Hepatocyte (in vitro differentiated cells): ENCODE data around the gene PAPOLG. TPM values are rescaled to one million over a fixed set of nuclear protein-coding genes. Genes with fewer than 3 reads are reported as not detected.

ENCODE experiments used
- DNase-seq: peaks from one replicate; pipeline ENCODE4 v3.0.0-alpha.2; 2016; ENCODE audit warnings: low spot score
- H2AFZ ChIP-seq: fragments of 200-600 bp; sonication (generic); 2 replicates; pipeline ENCODE4 v1.6.0; 2016; ENCODE audit warnings: antibody characterized with exemption, mild to moderate bottlenecking
- H3K27ac ChIP-seq: fragments of 200-600 bp; sonication (generic); 2 replicates; pipeline ENCODE4 v1.5.1; 2016; ENCODE audit warnings: mild to moderate bottlenecking
- H3K27me3 ChIP-seq: fragments of 200-600 bp; sonication (generic); 2 replicates; pipeline ENCODE4 v1.6.1; 2016
- H3K36me3 ChIP-seq: fragments of 200-600 bp; sonication (generic); replicated peaks from 2 replicates; pipeline ENCODE4 v1.5.1; 2016; ENCODE audit warnings: low read depth; ENCODE audit not compliant: insufficient read depth
- H3K4me1 ChIP-seq: fragments of 200-600 bp; sonication (generic); 2 replicates; pipeline ENCODE4 v1.5.1; 2016; ENCODE audit warnings: mild to moderate bottlenecking, moderate library complexity; ENCODE audit not compliant: insufficient read depth
- H3K4me2 ChIP-seq: fragments of 200-600 bp; sonication (generic); 2 replicates; pipeline ENCODE4 v1.6.0; 2016
- H3K4me3 ChIP-seq: fragments of 200-600 bp; sonication (generic); 2 replicates; pipeline ENCODE4 v1.5.1; 2016; ENCODE audit warnings: mild to moderate bottlenecking
- H3K79me2 ChIP-seq: fragments of 200-600 bp; sonication (generic); 2 replicates; pipeline ENCODE4 v1.6.0; 2017; ENCODE audit warnings: mild to moderate bottlenecking
- H3K9me2 ChIP-seq: fragments of 200-600 bp; sonication (generic); replicated peaks from 2 replicates; pipeline ENCODE4 v1.6.0; 2017; ENCODE audit warnings: mild to moderate bottlenecking; ENCODE audit not compliant: insufficient read depth
- H3K9me3 ChIP-seq: fragments of 200-600 bp; sonication (generic); 2 replicates; pipeline ENCODE4 v1.5.1; 2016; ENCODE audit warnings: low read depth, mild to moderate bottlenecking
- H4K20me1 ChIP-seq: fragments of 200-600 bp; sonication (generic); 2 replicates; pipeline ENCODE4 v1.6.0; 2016; ENCODE audit warnings: mild to moderate bottlenecking; ENCODE audit not compliant: insufficient read depth, poor library complexity, severe bottlenecking
- EZH2 ChIP-seq: fragments of 200-600 bp; sonication (generic); IDR thresholded peaks from 2 replicates; pipeline ENCODE4 v1.6.1; 2016; ENCODE audit warnings: antibody characterized with exemption, mild to moderate bottlenecking, borderline replicate concordance
- EZH2phosphoT487 ChIP-seq: fragments of 200-600 bp; sonication (generic); IDR thresholded peaks from one replicate; pipeline ENCODE4 v1.6.1; 2018; ENCODE audit warnings: antibody characterized with exemption, mild to moderate bottlenecking, low read depth, moderate library complexity; ENCODE audit not compliant: unreplicated experiment, severe bottlenecking
- WGBS: methylation state at CpG from one replicate; pipeline ENCODE4 v1.1.6; 2016; ENCODE audit warnings: low lambda C conversion rate; ENCODE audit errors: missing lambda C conversion rate; 5-methylcytosine and 5-hydroxymethylcytosine counted together
- polyA plus RNA-seq: library from polyadenylated mRNA; unstranded; fragments of >200 nt; fragmentation: Nextera tagmentation; extraction: Ambion mirVana; gene quantifications from 2 replicates; pipeline ENCODE4 v1.2.1, GENCODE V29; 2016
- total RNA-seq: library from RNA; depleted of rRNA; stranded (reverse); fragments of >200 nt; gene quantifications from 2 replicates; pipeline ENCODE4 v1.2.3, GENCODE V29; 2014
- TF ChIP-seq, protein P1 (sequence below): fragments of 200-600 bp; sonication (generic); IDR thresholded peaks from 2 replicates; pipeline ENCODE4 v1.5.1; 2016; ENCODE audit warnings: antibody characterized with exemption, mild to moderate bottlenecking; ENCODE audit not compliant: poor library complexity

The PAPOLG gene
- total and polyA plus RNA-seq, 2 experiments from 2014 or later = 3.4 to 13.5 TPM

- Histone ChIP-seq H2AFZ (no peak overlapping the region), H3K9me3 (no peaks in the 10 kb centered on the region), H3K36me3 (no peaks in the 10 kb centered on the region), H3K79me2 (no peaks in the 10 kb centered on the region), H3K4me3 (no peak overlapping the region), H4K20me1 (no peaks in the 10 kb centered on the region), H3K9me2 (no peaks in the 10 kb centered on the region), H3K4me2 (no peak overlapping the region), H3K4me1 (no peaks in the 10 kb centered on the region), H3K27me3 (no peaks in the 10 kb centered on the region), H3K27ac (no peak overlapping the region)
- DNase-seq = no peak
- 93% methylated on average over 17 of the region's 18 CpGs for WGBS
- no peak for TF ChIP-seq EZH2phosphoT487
- no peak for TF ChIP-seq EZH2
- TF ChIP-seq, protein P1, sequence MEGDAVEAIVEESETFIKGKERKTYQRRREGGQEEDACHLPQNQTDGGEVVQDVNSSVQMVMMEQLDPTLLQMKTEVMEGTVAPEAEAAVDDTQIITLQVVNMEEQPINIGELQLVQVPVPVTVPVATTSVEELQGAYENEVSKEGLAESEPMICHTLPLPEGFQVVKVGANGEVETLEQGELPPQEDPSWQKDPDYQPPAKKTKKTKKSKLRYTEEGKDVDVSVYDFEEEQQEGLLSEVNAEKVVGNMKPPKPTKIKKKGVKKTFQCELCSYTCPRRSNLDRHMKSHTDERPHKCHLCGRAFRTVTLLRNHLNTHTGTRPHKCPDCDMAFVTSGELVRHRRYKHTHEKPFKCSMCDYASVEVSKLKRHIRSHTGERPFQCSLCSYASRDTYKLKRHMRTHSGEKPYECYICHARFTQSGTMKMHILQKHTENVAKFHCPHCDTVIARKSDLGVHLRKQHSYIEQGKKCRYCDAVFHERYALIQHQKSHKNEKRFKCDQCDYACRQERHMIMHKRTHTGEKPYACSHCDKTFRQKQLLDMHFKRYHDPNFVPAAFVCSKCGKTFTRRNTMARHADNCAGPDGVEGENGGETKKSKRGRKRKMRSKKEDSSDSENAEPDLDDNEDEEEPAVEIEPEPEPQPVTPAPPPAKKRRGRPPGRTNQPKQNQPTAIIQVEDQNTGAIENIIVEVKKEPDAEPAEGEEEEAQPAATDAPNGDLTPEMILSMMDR = no peak
Measured at GRCh38 chr2:60804473-60804872, 48.4 kb downstream of the PAPOLG start.

GRCh38 chr2:60806595-60806987, 50.5 kb downstream of the PAPOLG start:
- Histone ChIP-seq H2AFZ (no peak overlapping the region), H3K4me2 (no peak overlapping the region), H3K79me2 (no peaks in the 10 kb centered on the region), H3K36me3 (no peaks in the 10 kb centered on the region), H3K4me3 (no peak overlapping the region), H4K20me1 (no peaks in the 10 kb centered on the region), H3K9me2 (no peaks in the 10 kb centered on the region), H3K27ac (no peak overlapping the region), H3K9me3 (no peaks in the 10 kb centered on the region), H3K27me3 (no peaks in the 10 kb centered on the region), H3K4me1 (no peaks in the 10 kb centered on the region)
- no peak for DNase-seq
- TF ChIP-seq EZH2 (no peak), EZH2phosphoT487 (no peak)
- TF ChIP-seq, protein P1 = no peak
- 89% methylated on average over 7 of the region's 7 CpGs for WGBS

- Histone ChIP-seq H3K27me3 (no peaks in the 10 kb centered on the region), H3K4me3 (no peak overlapping the region), H3K9me3 (no peaks in the 10 kb centered on the region), H4K20me1 (no peaks in the 10 kb centered on the region), H3K4me2 (no peak overlapping the region), H2AFZ (no peak overlapping the region), H3K36me3 (no peaks in the 10 kb centered on the region), H3K9me2 (no peaks in the 10 kb centered on the region), H3K79me2 (no peaks in the 10 kb centered on the region), H3K27ac (no peak overlapping the region), H3K4me1 (no peaks in the 10 kb centered on the region)
- DNase-seq = no peak
- TF ChIP-seq, protein P1 = no peak
- TF ChIP-seq EZH2 = no peak
- WGBS = 58% methylated on average over 6 of the region's 6 CpGs
Measured at GRCh38 chr2:60806988-60807681, 51.1 kb downstream of the PAPOLG start.
